Activated CD8-positive, alpha-beta T cell treated with anti-CD3 and anti-CD28 coated beads for 36 hours (primary cell): ENCODE results near the gene CFAP99. TPM values are rescaled to one million over a fixed set of nuclear protein-coding genes. Genes with fewer than 3 reads are reported as not detected.

Source experiments
- ATAC-seq: fragments of 200-7000 bp; cut with Tn5 transposase; one replicate; pipeline ENCODE4 v1.10.0; 2021; ENCODE audit warnings: mild to moderate bottlenecking, moderate library complexity
- CTCF ChIA-PET: fragments of 350-600 bp; sonication (Branson Sonifier 250); formaldehyde crosslinking; loops from one replicate; lab custom pipeline; 2021; ENCODE audit warnings: antibody characterized with exemption; lab: Charles Lee
- POLR2A ChIA-PET: fragments of 350-600 bp; sonication (Branson Sonifier 250); formaldehyde crosslinking; loops from one replicate; lab custom pipeline; 2021; ENCODE audit warnings: antibody characterized with exemption; lab: Charles Lee
- DNase-seq: peaks from one replicate; pipeline ENCODE4 v3.0.0-alpha.2; 2020
- H3K27ac Mint-ChIP-seq: one replicate; pipeline ENCODE4 v1.8.0; 2021; ENCODE audit warnings: mild to moderate bottlenecking, mixed read lengths
- H3K27me3 Mint-ChIP-seq: one replicate; pipeline ENCODE4 v1.8.0; 2021; ENCODE audit warnings: mixed read lengths
- H3K36me3 Mint-ChIP-seq: one replicate; pipeline ENCODE4 v1.8.0; 2021; ENCODE audit warnings: low read depth, mixed read lengths
- H3K4me1 Mint-ChIP-seq: one replicate; pipeline ENCODE4 v1.8.0; 2021; ENCODE audit warnings: low read depth, mixed read lengths
- H3K4me3 Mint-ChIP-seq: one replicate; pipeline ENCODE4 v1.8.0; 2021; ENCODE audit warnings: mild to moderate bottlenecking, moderate library complexity, mixed read lengths
- H3K9me3 Mint-ChIP-seq: one replicate; pipeline ENCODE4 v1.8.0; 2021; ENCODE audit warnings: mixed read lengths
- CTCF ChIP-seq: fragments of 200-600 bp; IDR thresholded peaks from one replicate; pipeline ENCODE4 v1.8.0; 2022; ENCODE audit warnings: antibody characterized with exemption, mild to moderate bottlenecking
- intact Hi-C: fragments of 100-400 bp; cut with micrococcal nuclease; formaldehyde crosslinking; loops from one replicate; pipeline ENCODE4 v1.10.0; 2022
- total RNA-seq, 2 experiments: library from RNA; stranded (reverse); gene quantifications; one replicate each; pipeline ENCODE4 v1.2.3, GENCODE V29; 2021

Gene CFAP99
- total RNA-seq, 2 experiments from 2014 or later = not detected

GRCh38 chr4:2436761-2437474 is 18.2 kb downstream of the CFAP99 start:
- H3K4me3 Mint-ChIP-seq = no peak overlapping the region
- ATAC-seq (no peak), DNase-seq (no peak)
- TF ChIP-seq CTCF = no peak
- H3K9me3 Mint-ChIP-seq = no peaks in the 10 kb centered on the region
- no peaks in the 10 kb centered on the region for H3K27me3 Mint-ChIP-seq
- ChIA-PET CTCF (interaction anchor here (0.6 to 3.0 kb wide), 3 partner anchors 25 to 539 kb away, joined by 3 to 10 read pairs (median 3); no protein-coding TSS in a partner anchor), POLR2A (no interaction called here)
- peaks cover 4% of the 10 kb centered on the region for H3K4me1 Mint-ChIP-seq
- H3K36me3 Mint-ChIP-seq = no peaks in the 10 kb centered on the region
- no peak overlapping the region for H3K27ac Mint-ChIP-seq
- intact Hi-C loops = no loop called here

- no peak for TF ChIP-seq CTCF
- ChIA-PET CTCF (interaction anchor here (0.6 to 3.0 kb wide), 2 partner anchors 217 to 540 kb away, joined by 3 to 10 read pairs; no protein-coding TSS in a partner anchor), POLR2A (no interaction called here)
- Mint-ChIP-seq H3K27ac (no peak overlapping the region), H3K27me3 (no peaks in the 10 kb centered on the region), H3K36me3 (no peaks in the 10 kb centered on the region), H3K4me3 (no peak overlapping the region), H3K9me3 (no peaks in the 10 kb centered on the region), H3K4me1 (peaks cover 4% of the 10 kb centered on the region)
- ATAC-seq = no peak
- no peak for DNase-seq
- intact Hi-C loops = no loop called here
Measured at GRCh38 chr4:2437475-2438215, 18.9 kb downstream of the CFAP99 start.

GRCh38 chr4:2438822-2439718 is 20.3 kb downstream of the CFAP99 start:
- H3K27ac Mint-ChIP-seq = no peak overlapping the region
- H3K27me3 Mint-ChIP-seq = no peaks in the 10 kb centered on the region
- no peak for DNase-seq
- intact Hi-C loops = no loop called here
- H3K4me3 Mint-ChIP-seq = no peak overlapping the region
- TF ChIP-seq CTCF = no peak
- no peaks in the 10 kb centered on the region for H3K9me3 Mint-ChIP-seq
- POLR2A ChIA-PET = no interaction called here
- no peaks in the 10 kb centered on the region for H3K36me3 Mint-ChIP-seq
- CTCF ChIA-PET = interaction anchor here (3.0 kb wide), 1 partner anchor 219 kb away, joined by 10 read pairs; no protein-coding TSS in a partner anchor
- H3K4me1 Mint-ChIP-seq = peaks cover 4% of the 10 kb centered on the region
- no peak for ATAC-seq

GRCh38 chr4:2441393-2442174 is 22.8 kb downstream of the CFAP99 start:
- no peak overlapping the region for H3K4me3 Mint-ChIP-seq
- no peaks in the 10 kb centered on the region for H3K36me3 Mint-ChIP-seq
- DNase-seq = peak; percentile 94
- peak overlapping the region; percentile 49 for H3K27ac Mint-ChIP-seq
- H3K9me3 Mint-ChIP-seq = no peaks in the 10 kb centered on the region
- peak; percentile 100 for ATAC-seq
- TF ChIP-seq CTCF = peak; percentile 98
- intact Hi-C loops = loop anchor here (10.0 kb wide), 1 partner anchor 227 kb away; no protein-coding TSS in a partner anchor
- no peaks in the 10 kb centered on the region for H3K27me3 Mint-ChIP-seq
- POLR2A ChIA-PET = interaction anchor here (0.9 kb wide), 1 partner anchor 29 kb away, joined by 3 read pairs; no protein-coding TSS in a partner anchor
- CTCF ChIA-PET = interaction anchor here (0.6 to 5.5 kb wide), 31 partner anchors 8 to 227 kb away, joined by 3 to 40 read pairs (median 4); partner anchors contain the start of gene RNF4
- H3K4me1 Mint-ChIP-seq = peaks cover 4% of the 10 kb centered on the region
